Stimulated activated naive CD4-positive, alpha-beta T cell treated with Interleukin-2 at 50 U/mL for 16 hours (primary cell): ENCODE results near the gene KLF15.

Source experiments
- DNase-seq: peaks from one replicate; lab custom pipeline; 2025; lab: John Stamatoyannopoulos, UW

Gene KLF15

DNA sequence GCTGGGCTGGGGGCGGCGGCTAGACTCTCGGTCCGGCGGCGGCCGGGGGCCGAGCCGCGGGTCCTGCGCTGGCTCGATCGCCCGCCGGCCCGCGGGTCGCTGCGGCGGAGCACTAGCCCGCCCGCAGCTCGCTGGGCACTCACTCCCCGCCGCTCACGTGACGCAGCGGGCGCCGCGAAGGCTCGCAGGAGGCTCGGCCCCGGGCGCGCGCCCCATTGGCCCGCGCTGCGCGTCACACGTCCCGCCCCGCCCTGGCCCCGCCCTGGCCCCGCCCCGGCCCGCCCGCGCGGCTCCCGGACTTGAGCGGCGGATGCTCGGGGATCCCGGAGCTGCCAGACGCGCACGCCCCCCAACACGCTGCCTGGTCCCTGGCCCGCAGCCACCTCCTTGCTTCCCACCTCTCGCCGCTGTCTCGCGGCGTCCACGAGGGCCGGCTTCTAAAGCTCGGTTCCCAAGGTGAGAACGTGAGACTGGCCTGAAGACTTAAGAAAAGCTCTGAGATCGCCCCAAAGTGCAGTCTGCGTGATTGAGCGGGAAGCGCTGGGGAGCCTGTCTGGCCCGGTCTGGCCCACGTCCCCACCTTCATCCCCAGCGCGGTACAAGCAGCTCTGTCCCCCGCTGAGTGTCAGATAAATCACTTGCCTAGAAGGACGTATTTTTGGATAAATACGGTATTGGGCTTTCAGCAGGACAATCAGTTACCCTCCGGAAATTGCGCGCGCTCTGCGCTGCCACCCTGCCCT lies at the start of gene KLF15:
TSS of gene KLF15 (minus strand) at position 114 of the 743 bp plus-strand sequence. CDS start 4,486 bp downstream, outside the sequence.
- peak; percentile 58 for DNase-seq

GRCh38 chr3:126406389-126407296 lies 49.4 kb upstream of the KLF15 start:
- no peak for DNase-seq

DNA sequence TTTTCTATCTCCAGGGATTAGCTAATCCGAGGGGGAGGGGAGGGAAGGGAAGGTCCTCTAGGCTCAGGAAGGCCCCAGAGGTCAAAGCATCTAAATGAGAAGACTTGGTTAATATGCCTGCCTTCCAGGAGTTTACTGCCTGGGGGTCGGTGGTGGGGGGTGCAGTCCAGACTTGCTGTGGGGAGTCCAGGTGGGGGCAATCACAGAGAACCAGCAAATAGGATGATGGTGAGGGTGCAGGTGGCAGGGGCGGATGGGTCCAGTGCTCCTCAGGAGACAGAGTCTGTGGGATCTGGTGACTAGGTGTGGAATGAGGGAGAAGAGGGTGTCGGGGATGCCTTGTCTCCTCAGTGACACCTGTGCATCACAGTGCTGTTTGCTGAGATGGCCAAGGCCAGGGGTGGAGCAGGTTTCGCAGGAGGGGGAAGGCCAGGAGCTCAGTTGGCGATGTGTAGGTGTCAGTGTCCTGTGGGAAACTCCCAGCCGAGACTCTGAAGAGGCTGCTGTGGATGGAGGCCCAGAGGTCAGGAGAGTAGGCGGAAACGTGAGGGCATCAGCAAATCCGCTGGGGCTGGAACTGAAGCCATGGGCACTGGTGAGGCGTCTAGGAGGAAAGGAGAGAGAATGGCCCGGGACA lies 45.6 kb upstream of the KLF15 start:
- DNase-seq: no peak

DNA sequence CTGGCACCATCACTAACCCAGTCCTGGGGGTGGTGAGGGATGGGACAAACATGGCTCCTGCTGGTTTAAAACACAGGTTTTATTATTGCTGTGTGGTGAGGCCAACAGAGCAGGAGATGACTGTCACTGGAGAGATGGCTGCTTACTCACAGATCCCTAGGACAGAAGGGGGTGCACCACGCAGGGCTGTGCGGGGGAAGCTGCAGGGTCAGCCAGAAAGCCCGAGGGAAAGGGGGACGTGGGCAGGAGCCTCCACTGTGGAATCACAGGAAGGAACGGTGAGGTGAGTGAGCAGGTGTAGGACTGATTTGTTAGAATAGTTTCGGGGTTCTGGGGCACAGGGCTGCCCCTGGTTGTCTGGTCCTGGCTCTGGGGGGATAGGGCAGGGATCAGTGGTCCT lies 45.0 kb upstream of the KLF15 start:
- no peak for DNase-seq

- no peak for DNase-seq
Measured at GRCh38 chr3:126401611-126402160, 44.5 kb upstream of the KLF15 start.

- DNase-seq: no peak
Measured at GRCh38 chr3:126399756-126400155, 42.5 kb upstream of the KLF15 start.

- DNase-seq: no peak
Measured at GRCh38 chr3:126399351-126399735, 42.1 kb upstream of the KLF15 start.

GRCh38 chr3:126398423-126399350 lies 41.5 kb upstream of the KLF15 start:
- no peak for DNase-seq

DNA sequence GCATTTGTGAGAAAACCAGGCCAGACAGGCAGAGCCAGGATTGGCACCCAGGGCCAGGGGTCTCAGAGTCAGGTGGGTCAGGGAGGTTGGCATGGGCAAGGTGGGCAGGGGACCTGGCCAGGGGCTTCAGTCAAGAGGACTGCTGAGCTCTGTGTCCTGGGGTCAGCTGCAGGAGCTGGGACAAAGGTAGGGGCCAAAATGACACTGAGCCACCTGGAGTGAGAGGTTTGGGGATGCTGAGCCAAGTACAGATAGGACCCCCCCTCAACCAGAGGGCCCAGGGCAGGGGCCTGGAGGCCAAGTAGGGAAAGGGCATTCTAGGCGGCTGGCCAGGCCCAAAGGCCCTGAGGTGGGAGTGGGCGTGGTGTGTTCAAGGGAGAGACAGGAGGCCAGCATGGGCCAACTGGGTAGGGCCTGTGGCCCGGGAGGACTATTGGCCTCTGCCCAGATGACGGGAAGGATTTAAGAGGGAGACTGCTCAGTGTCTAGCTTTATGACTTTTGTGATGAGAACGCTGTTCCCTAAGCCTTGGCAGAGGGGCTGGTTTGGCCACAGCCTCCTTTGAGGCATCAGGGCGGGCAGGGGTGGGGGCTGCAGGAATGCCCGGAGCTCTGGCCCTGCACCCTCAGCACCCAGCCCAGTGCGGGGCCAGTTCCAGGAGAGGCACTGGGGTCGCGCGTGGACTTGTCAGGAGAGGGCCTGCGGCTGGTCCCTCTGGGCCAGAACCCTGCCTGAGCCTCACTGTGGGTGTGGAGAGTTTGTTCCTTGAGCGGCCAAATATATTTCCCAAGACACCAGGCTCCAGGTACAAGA lies 40.6 kb upstream of the KLF15 start:
- DNase-seq: no peak

DNA sequence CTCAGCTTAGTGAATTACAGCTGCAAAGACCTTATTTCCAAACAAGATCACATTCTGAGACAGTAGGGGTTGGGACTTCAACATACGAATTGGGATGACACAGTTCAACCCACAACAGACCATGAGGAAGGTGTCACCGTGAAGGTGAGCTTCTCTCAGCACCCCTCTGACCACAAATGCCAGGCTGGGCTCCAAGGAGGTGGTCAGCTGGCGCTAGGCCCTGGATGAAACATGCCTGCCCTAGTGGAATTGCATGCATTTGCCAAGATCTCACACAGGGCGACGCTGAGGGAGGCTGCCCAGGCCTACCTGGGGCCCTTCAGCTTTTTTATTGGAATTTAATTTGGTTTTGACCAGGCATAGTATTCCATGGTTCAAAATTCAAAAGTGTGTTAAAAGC lies 39.3 kb upstream of the KLF15 start:
- DNase-seq: no peak

GRCh38 chr3:126395846-126396513 lies 38.8 kb upstream of the KLF15 start:
- no peak for DNase-seq

DNA sequence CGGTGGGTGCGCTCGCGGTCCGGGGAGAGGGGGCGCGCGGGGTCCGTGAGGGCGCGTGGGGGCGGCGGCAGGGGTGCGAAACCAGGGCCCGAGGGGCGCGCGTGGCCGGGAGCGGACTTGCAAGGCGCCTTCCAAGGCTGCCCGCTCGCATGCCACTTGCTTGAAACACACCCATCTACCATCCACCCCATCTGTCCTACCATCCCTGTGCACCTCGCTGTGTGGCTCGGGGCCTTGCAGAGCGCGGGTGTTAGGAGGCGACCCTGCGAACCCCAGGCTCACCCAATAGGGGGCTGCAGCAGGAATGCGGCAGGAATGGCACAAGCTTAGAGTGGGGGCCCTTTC lies 37.7 kb upstream of the KLF15 start:
- no peak for DNase-seq

DNA sequence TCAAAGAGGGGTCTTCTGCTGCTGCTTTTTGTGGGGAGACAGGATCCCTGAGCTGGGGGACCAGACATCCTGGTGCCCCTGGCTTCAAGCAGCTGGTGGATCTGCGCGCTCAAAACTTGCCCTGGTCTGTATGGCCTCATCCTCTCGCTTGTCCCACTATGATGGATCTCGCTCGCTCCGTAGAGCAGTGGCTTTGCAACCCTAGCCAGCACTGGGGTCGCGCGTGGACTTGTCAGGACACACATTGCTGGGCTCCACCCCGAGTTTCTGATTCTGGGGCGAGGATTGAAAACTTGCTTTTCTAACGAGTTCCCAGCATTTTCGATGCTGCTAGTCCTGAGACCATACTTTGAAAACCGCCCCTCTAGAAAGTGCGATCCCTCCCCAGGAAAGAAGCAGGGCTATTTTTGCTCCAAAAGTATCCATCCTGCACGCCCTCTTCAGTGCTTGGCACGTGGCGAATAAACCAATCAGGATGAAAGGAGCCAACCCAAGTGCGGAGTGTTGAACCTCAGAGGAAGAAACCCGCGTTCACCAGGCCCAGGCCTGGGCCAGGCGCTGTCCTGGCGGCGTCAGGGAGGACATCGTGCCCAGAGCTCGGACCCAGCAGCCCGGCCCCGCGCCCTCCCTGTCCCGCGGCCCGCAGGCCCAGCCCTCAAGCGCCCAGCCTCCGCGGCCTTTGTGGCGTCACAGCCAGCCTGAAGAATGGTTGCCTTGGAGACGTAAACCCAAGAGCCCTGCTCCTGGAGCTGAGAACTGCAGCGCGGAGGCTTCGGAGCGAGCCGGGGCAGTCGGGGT lies 37.2 kb upstream of the KLF15 start, which contains the start of gene CFAP100:
TSS of gene CFAP100 (plus strand) at position 731 of the 798 bp plus-strand sequence. CDS start 1,092 bp downstream, outside the sequence.
- DNase-seq: no peak

- DNase-seq: no peak
Measured at GRCh38 chr3:126393563-126393962, 36.4 kb upstream of the KLF15 start.

DNA sequence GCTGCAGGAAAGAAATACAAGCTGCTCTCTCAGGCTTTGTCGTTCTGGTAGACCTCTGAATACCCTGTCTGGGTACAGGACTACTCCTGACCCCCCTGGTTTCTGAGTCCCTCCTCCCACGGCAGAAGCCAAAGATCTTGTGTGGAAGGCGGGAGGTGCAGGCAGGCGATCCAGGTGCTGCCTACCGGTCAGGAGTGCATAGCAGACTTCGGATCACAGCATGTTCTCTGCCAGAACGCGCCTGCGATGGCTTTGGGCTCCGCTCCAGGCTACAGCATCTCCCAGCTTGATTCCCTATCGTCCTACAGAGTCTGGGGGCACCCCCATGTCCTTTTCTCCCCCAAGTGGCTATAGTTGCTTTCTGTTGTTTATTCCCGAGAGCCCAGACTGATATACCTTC lies 35.0 kb upstream of the KLF15 start:
- DNase-seq: no peak

DNA sequence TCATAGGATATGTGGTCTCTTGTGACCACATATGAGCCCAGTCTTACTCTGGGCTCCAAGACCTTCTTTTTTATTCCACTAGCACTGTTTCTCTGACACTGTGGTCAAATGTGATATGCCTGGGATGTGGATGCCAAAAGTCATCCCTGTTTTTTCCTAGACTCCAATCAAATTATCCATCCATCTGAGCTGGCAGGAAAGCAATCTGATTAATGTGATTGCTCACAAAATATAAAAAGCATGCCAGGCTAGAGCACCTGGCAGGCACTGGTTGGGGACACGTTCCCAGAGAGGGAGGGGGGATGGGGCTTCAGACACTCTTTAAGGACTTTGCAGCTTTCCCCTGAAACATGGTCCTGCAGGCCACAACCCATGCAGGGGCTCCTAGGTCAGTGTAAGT lies 34.4 kb upstream of the KLF15 start:
- DNase-seq: no peak

GRCh38 chr3:126390751-126391150 lies 33.5 kb upstream of the KLF15 start:
- no peak for DNase-seq

GRCh38 chr3:126390201-126390600 lies 33.0 kb upstream of the KLF15 start:
- DNase-seq: no peak

DNA sequence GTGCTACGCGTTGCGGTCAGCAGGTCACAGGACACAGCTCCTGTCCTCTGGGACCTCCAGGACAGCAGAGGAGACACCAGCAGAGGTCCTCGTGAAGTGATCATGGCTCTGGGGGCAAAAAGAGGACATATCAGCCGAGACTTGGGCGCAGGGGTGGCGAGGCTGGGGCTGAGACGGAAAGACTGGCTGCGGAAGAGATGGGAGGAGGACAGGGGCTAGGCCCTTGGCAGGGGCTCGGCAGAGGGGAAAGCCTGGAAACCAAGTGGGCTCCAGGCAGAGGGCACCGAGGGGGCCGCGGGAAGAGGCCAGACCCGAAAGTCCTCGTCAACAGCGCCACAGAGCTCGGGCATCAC lies 32.6 kb upstream of the KLF15 start:
- no peak for DNase-seq
